GM18951 (cell line): ENCODE measurements around the gene SLC29A1.

Experiments used
- POLR2A ChIP-seq: IDR thresholded peaks from 4 replicates; pipeline ENCODE4 v1.6.1; 2011; ENCODE audit warnings: mild to moderate bottlenecking; ENCODE audit not compliant: insufficient read length, insufficient read depth; ENCODE audit errors: extremely low read depth
- in situ Hi-C: fragments of 300-500 bp; cut with MboI; formaldehyde crosslinking; loops from one replicate; pipeline ENCODE4 v1.12.0; 2022; ENCODE audit warnings: low sequenced_read_pairs, mixed read lengths, inconsistent platforms; ENCODE audit not compliant: unreplicated experiment

The SLC29A1 gene

GRCh38 chr6:44278774-44279697, 55.6 kb downstream of the SLC29A1 start:
- in situ Hi-C loops, result no loop called here
- TF ChIP-seq POLR2A, result no peak
